Kidney (tissue), 22 donors: ENCODE data around the gene XPO5. TPM values are rescaled to one million over a fixed set of nuclear protein-coding genes. Genes with fewer than 3 reads are reported as not detected.

ENCODE experiments used
- DNase-seq, 5 donors: peaks; one replicate each; pipeline ENCODE4 v3.0.0-alpha.2; 2013 to 2020
- FAIRE-seq: peaks from 2 replicates; lab custom pipeline; 2012; peaks lifted over from hg19 to GRCh38; lab: Jason Lieb, UNC
- H3K27ac ChIP-seq, 2 donors: one replicate each; pipeline ENCODE4 v1.7.0; 2013; ENCODE audit warnings: low read depth in 2 of 2, low read length in 2 of 2, inconsistent platforms in 1 of 2
- H3K27me3 ChIP-seq: one replicate; pipeline ENCODE4 v1.7.1; 2013; ENCODE audit warnings: low read length, inconsistent platforms; ENCODE audit not compliant: control insufficient read depth, insufficient read depth
- H3K36me3 ChIP-seq, 3 donors: one replicate each; pipeline versions ENCODE4 v1.7.0 to v1.7.1; 2013; ENCODE audit warnings: low read length in 3 of 3, control low read depth in 1 of 3, inconsistent platforms in 1 of 3; ENCODE audit not compliant: insufficient read depth in 3 of 3, control insufficient read depth in 2 of 3
- H3K4me1 ChIP-seq, 3 donors: one replicate each; pipeline versions ENCODE4 v1.7.0 to v1.7.1; 2013; ENCODE audit warnings: low read length in 3 of 3, inconsistent platforms in 1 of 3, low read depth in 1 of 3; ENCODE audit not compliant: control insufficient read depth in 2 of 3, insufficient read depth in 2 of 3
- H3K4me3 ChIP-seq, 3 donors: one replicate each; pipeline versions ENCODE4 v1.7.0 to v1.8.1; 2013; ENCODE audit warnings: low read length in 3 of 3, control low read depth in 1 of 3, inconsistent platforms in 1 of 3
- H3K9ac ChIP-seq, 3 donors: one replicate each; pipeline versions ENCODE4 v1.7.0 to v1.7.1; 2013; ENCODE audit warnings: low read length in 3 of 3, control low read depth in 1 of 3, inconsistent platforms in 1 of 3
- H3K9me3 ChIP-seq, 3 donors: one replicate each; pipeline versions ENCODE4 v1.7.0 to v1.7.1; 2013; ENCODE audit warnings: low read length in 3 of 3, control low read depth in 1 of 3, inconsistent platforms in 1 of 3; ENCODE audit not compliant: control insufficient read depth in 2 of 3, insufficient read depth in 1 of 3
- CTCF ChIP-seq: IDR thresholded peaks from 3 replicates; pipeline ENCODE4 v1.5.1; 2012; ENCODE audit warnings: mild to moderate bottlenecking, moderate library complexity, borderline replicate concordance; ENCODE audit not compliant: insufficient read depth; ENCODE audit errors: extremely low read depth
- intact Hi-C: fragments of 100-400 bp; cut with DNase I; formaldehyde crosslinking; loops from one replicate; pipeline ENCODE4 v1.11.1; 2022
- long read RNA-seq, 10 donors: library from polyadenylated mRNA in 1 of 10; unstranded in 1 of 10; transcript quantifications; one replicate each; pipeline ENCODE4 v2.0.0 and lab custom pipeline, GENCODE V29; 2021 to 2026
- polyA plus RNA-seq: library from polyadenylated mRNA; stranded (reverse); fragments of 350-450 nt; fragmentation: Illumina TruSeq; extraction: RNeasy Lipid Tissue Mini Kit (QIAGEN cat#74804); gene quantifications from one replicate; pipeline ENCODE4 v1.2.3, GENCODE V29; 2014; ENCODE audit warnings: low read depth, low replicate concordance; ENCODE audit not compliant: insufficient read depth
- total RNA-seq: library from RNA; stranded (reverse); fragmentation: NEBNext Ultra II Directional; extraction: Animal tissue kit (Norgen Biotek cat#: 25700); gene quantifications from one replicate; pipeline ENCODE4 v1.2.1, GENCODE V29; 2021
- donor health status: control.
- donor health status: control.
- donor health status: control.
- donor health status: control.
- donor health status: control.
- donor health status: DM: yes; HTN: yes; CAD: no.
- donor health status: Normal renal cell carcinoma (clear cell type).

XPO5 gene
- 34.3 TPM for total RNA-seq
- 7.5 TPM for polyA plus RNA-seq
- long read RNA-seq, donor 1, partial matches to known transcripts, result 0 of 1 reads
- long read RNA-seq, donor 1, other reads (novel, unspliced or antisense), result 0 of 1 reads
- long read RNA-seq, donor 2, partial matches to known transcripts, result 0 of 2 reads
- long read RNA-seq, donor 2, other reads (novel, unspliced or antisense), result 0 of 2 reads
- long read RNA-seq, donor 3, full-length matches to known transcripts, result 1 of 1 reads
- long read RNA-seq, donor 3, partial matches to known transcripts, result 0 of 1 reads
- long read RNA-seq, donor 3, other reads (novel, unspliced or antisense), result 0 of 1 reads
- long read RNA-seq, donor 4, full-length matches to known transcripts, result 2 of 2 reads
- long read RNA-seq, donor 4, partial matches to known transcripts, result 0 of 2 reads
- long read RNA-seq, donor 4, other reads (novel, unspliced or antisense), result 0 of 2 reads
- long read RNA-seq, donor 5, result 0 reads
- long read RNA-seq, donor 6, full-length matches to known transcripts, result 2 of 2 reads
- long read RNA-seq, donor 6, partial matches to known transcripts, result 0 of 2 reads
- long read RNA-seq, donor 6, other reads (novel, unspliced or antisense), result 0 of 2 reads
- long read RNA-seq, donor 7, full-length matches to known transcripts, result 2 of 7 reads
- long read RNA-seq, donor 7, partial matches to known transcripts, result 2 of 7 reads
- long read RNA-seq, donor 7, other reads (novel, unspliced or antisense), result 3 of 7 reads
- long read RNA-seq, donor 8, partial matches to known transcripts, result 0 of 1 reads
- long read RNA-seq, donor 8, other reads (novel, unspliced or antisense), result 0 of 1 reads
- long read RNA-seq, donor 9, result 0 reads
- long read RNA-seq, donor 10, partial matches to known transcripts, result 0 of 1 reads
- long read RNA-seq, donor 10, other reads (novel, unspliced or antisense), result 0 of 1 reads

- DNase-seq, result peak; percentile 92 to 97 (median 95)
- Histone ChIP-seq H3K36me3 (peaks cover 0 to 10% (median 7%) of the 10 kb centered on the region in 3 donors), H3K27me3 (no peaks in the 10 kb centered on the region), H3K9me3 (no peaks in the 10 kb centered on the region), H3K27ac (peak within 1 kb of the TSS; percentile 54 to 74), H3K4me1 (peaks cover 0 to 6% (median 6%) of the 10 kb centered on the region in 3 donors), H3K4me3 (peak within 1 kb of the TSS; percentile 89 to 98 (median 94)), H3K9ac (peak within 1 kb of the TSS; percentile 57 to 89 (median 84))
- no peak for TF ChIP-seq CTCF
- intact Hi-C loops, result no loop called here
- no peak for FAIRE-seq
Measured at GRCh38 chr6:43575772-43576551, at the start of gene XPO5, which contains the start of gene POLH. Gene XPO5, minus strand, starts transcription at chr6:43576038. Its CDS starts 174 bp downstream, at chr6:43575864. Gene POLH, plus strand, starts transcription at chr6:43576185. Its CDS starts 6,135 bp downstream, at chr6:43582320.

GRCh38 chr6:43625393-43625992, 49.7 kb upstream of the XPO5 start:
- no peak for FAIRE-seq
- intact Hi-C loops, result no loop called here
- H3K36me3 ChIP-seq, result peaks cover 0 to 30% (median 25%) of the 10 kb centered on the region in 3 donors

More at GRCh38 chr6:43625393-43625992, 49.7 kb upstream of the XPO5 start:
- no peak overlapping the region for H3K9ac ChIP-seq
- no peak overlapping the region for H3K27ac ChIP-seq
- DNase-seq, result no peak
- no peak for TF ChIP-seq CTCF
- peaks cover 0 to 12% (median 9%) of the 10 kb centered on the region in 3 donors for H3K4me1 ChIP-seq
- no peaks in the 10 kb centered on the region for H3K9me3 ChIP-seq
- no peaks in the 10 kb centered on the region for H3K27me3 ChIP-seq
- no peak overlapping the region for H3K4me3 ChIP-seq
